Measurements from ENCODE around the gene STN1.

Gene STN1

GRCh38 chr10:103839872-103840739 lies 77.9 kb downstream of the STN1 start:
- DNase-seq, result no peak

GRCh38 chr10:103839519-103839871 lies 78.5 kb downstream of the STN1 start:
- no peak for DNase-seq

GRCh38 chr10:103838862-103839518 lies 79.0 kb downstream of the STN1 start:
- DNase-seq, result no peak

DNA sequence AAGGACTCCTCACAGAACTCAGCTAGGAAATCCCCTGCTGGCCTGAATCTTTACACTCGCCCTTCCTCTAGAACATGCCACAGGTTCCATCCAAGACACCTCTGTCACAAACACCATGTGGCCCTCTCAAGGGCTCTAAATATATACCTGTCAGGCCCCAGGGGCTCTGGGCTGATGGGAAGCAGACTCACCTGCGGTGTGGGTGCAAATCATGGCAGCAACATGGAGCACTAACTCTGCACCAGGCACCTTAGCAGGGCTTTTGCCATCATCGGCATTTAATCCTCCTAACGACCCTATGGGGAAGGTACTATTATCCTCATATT lies 80.0 kb downstream of the STN1 start:
- DNase-seq, result no peak

- DNase-seq, result no peak
These were observed 80.5 kb downstream of the STN1 start for GRCh38 chr10:103837370-103838069.

DNA sequence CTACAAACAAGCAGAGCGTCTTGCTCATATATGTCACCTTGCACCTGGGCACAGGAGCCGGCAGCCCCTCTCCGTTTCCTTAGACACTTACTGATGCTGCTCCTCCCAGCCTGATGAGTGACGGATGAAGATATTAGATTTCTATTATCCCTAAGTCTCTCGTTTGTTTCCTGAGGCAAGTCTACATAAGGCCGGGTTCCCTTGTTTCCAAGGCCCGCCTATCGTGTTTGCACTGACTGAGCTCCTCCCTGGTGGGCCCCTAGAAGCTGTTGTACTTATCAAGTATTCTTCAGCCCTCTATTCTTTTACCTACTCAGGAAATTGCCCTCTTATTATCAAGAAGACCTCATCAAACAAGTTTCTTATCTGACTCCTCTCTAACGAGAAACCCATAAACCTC lies 81.1 kb downstream of the STN1 start:
- DNase-seq, result no peak

- no peak for DNase-seq
These were observed 81.7 kb downstream of the STN1 start for GRCh38 chr10:103836273-103836672.

GRCh38 chr10:103835096-103836050 lies 82.6 kb downstream of the STN1 start:
- no peak for DNase-seq

- no peak for DNase-seq
These were observed 83.4 kb downstream of the STN1 start for GRCh38 chr10:103834436-103835095.

DNA sequence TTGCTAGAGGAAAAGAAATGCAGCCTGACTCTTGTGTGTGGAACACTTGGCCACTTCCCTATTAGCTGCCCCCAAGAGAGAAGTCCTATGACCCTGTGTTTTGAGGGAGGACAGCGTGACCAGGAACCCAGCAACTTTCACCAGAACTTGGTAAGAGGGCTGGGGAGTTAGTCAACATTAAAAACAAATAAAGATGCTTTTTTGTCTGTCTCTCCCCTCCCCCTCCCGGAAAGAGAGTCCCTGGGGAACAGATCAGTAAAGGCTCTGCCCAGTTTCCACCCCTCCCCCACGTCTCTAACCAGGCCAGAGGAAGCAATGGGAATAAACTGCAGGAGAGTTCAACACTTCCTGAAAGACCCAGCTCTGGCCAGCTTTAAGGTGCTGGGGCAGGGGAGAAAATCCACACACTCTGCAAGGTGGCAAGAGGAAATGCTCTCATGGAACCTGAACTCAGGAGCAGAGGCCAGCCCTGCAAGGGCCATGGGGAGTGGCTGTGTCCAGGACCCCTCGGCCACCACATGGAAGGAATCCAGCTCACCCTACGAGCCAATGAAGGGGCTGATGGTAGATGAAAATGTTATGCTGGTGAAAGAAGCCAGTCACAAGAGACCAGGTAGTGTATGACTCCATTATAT lies 84.1 kb downstream of the STN1 start:
- DNase-seq, result no peak

DNA sequence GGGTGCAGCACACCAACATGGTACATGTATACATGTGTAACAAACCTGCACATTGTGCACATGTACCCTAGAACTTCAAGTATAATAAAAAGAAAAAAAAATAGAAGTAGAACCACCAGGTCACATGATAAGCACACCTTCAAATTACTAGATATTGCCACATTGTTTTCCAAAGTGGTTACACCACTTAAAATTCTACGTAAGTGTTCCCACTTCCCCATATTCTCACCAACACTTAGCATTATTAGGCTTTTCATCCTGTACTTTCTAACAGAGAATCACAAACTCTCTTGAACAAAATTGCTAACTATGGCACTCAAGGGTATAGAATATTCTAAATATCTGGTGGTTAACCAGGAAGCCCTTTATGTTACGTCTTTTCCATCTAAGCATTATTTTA lies 85.2 kb downstream of the STN1 start:
- no peak for DNase-seq
